RWPE2 (cell line): ENCODE measurements around the gene ZSCAN10.

Source experiments
- ATAC-seq: fragments of 200-7000 bp; cut with Tn5 transposase; 3 replicates; pipeline ENCODE4 v1.9.1; 2021; ENCODE audit warnings: low read depth
- DNase-seq: peaks from one replicate; pipeline ENCODE4 v3.0.0-alpha.2; 2020; ENCODE audit warnings: low spot score
- H3K27ac ChIP-seq: fragments of 450-650 bp; 2 replicates; pipeline ENCODE4 v1.5.1; 2017; ENCODE audit warnings: mild to moderate bottlenecking; ENCODE audit not compliant: poor library complexity, severe bottlenecking
- H3K27me3 ChIP-seq: fragments of 250-450 bp; sonication (Bioruptor Pico); 2 replicates; pipeline ENCODE4 v1.5.1; 2021; ENCODE audit warnings: mild to moderate bottlenecking, moderate library complexity; ENCODE audit not compliant: insufficient read depth, poor library complexity, severe bottlenecking
- H3K36me3 ChIP-seq: fragments of 250-450 bp; sonication (Bioruptor Pico); 2 replicates; pipeline ENCODE4 v1.5.1; 2020; ENCODE audit warnings: low read depth, mild to moderate bottlenecking, moderate library complexity
- H3K4me1 ChIP-seq: fragments of 250-450 bp; sonication (Bioruptor Pico); 2 replicates; pipeline ENCODE4 v1.5.1; 2021; ENCODE audit warnings: mild to moderate bottlenecking, moderate library complexity; ENCODE audit not compliant: insufficient read depth, poor library complexity, severe bottlenecking
- H3K4me3 ChIP-seq: fragments of 250-450 bp; sonication (Bioruptor Pico); 2 replicates; pipeline ENCODE4 v1.5.1; 2021; ENCODE audit warnings: mild to moderate bottlenecking, moderate library complexity; ENCODE audit not compliant: severe bottlenecking
- H3K9me3 ChIP-seq: fragments of 250-450 bp; sonication (Bioruptor Pico); 2 replicates; pipeline ENCODE4 v1.5.1; 2021; ENCODE audit warnings: mild to moderate bottlenecking, moderate library complexity; ENCODE audit not compliant: severe bottlenecking
- TF ChIP-seq, protein P1 (sequence below): fragments of 450-650 bp; IDR thresholded peaks from one replicate; pipeline ENCODE4 v1.5.1; 2017; ENCODE audit warnings: mild to moderate bottlenecking, moderate library complexity; ENCODE audit not compliant: poor library complexity, severe bottlenecking

The ZSCAN10 gene

DNA sequence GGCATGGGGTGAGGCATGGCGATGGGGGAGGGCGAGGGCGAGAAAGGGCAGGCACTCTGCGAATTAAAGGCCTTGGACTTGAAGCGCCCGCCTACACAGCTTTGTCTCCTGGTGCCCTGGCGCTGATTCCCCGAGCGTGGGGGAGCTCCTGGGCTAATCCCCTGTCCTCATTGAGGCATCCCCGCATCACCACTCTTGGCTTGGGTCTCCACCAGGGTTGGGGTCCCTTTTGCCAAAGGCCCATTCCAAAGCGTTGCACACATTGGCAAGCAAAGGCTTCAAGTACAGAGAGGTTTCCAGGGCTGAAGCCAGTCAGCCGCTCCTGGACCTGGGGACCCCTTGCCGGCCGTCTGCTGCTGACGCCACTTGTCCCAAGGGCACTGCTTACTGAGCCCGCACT lies 21.3 kb upstream of the ZSCAN10 start:
- Histone ChIP-seq H3K27ac (no peak overlapping the region), H3K4me3 (no peak overlapping the region), H3K36me3 (peaks cover 18% of the 10 kb centered on the region), H3K9me3 (no peaks in the 10 kb centered on the region), H3K27me3 (no peaks in the 10 kb centered on the region), H3K4me1 (no peaks in the 10 kb centered on the region)
- no peak for ATAC-seq
- no peak for DNase-seq
- TF ChIP-seq, protein P1, sequence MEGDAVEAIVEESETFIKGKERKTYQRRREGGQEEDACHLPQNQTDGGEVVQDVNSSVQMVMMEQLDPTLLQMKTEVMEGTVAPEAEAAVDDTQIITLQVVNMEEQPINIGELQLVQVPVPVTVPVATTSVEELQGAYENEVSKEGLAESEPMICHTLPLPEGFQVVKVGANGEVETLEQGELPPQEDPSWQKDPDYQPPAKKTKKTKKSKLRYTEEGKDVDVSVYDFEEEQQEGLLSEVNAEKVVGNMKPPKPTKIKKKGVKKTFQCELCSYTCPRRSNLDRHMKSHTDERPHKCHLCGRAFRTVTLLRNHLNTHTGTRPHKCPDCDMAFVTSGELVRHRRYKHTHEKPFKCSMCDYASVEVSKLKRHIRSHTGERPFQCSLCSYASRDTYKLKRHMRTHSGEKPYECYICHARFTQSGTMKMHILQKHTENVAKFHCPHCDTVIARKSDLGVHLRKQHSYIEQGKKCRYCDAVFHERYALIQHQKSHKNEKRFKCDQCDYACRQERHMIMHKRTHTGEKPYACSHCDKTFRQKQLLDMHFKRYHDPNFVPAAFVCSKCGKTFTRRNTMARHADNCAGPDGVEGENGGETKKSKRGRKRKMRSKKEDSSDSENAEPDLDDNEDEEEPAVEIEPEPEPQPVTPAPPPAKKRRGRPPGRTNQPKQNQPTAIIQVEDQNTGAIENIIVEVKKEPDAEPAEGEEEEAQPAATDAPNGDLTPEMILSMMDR = no peak

DNA sequence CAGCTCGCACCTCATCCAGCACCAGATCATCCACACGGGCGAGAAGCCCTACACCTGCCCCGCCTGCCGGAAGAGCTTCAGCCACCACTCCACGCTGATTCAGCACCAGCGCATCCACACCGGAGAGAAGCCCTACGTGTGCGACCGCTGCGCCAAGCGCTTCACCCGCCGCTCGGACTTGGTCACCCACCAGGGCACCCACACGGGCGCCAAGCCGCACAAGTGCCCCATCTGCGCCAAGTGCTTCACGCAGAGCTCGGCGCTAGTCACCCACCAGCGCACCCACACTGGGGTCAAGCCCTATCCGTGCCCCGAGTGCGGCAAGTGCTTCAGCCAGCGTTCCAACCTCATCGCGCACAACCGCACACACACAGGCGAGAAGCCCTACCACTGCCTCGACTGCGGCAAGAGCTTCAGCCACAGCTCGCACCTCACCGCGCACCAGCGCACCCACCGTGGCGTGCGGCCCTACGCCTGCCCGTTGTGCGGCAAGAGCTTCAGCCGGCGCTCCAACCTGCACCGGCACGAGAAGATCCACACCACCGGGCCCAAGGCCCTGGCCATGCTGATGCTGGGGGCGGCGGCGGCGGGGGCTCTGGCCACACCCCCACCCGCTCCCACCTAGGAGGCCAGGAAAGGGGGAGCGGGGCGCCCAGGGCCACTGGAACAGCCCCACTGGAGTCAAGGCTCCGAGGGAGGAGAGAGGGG lies 20.8 kb upstream of the ZSCAN10 start:
- H3K27me3 ChIP-seq = no peaks in the 10 kb centered on the region
- no peak for DNase-seq

DNA sequence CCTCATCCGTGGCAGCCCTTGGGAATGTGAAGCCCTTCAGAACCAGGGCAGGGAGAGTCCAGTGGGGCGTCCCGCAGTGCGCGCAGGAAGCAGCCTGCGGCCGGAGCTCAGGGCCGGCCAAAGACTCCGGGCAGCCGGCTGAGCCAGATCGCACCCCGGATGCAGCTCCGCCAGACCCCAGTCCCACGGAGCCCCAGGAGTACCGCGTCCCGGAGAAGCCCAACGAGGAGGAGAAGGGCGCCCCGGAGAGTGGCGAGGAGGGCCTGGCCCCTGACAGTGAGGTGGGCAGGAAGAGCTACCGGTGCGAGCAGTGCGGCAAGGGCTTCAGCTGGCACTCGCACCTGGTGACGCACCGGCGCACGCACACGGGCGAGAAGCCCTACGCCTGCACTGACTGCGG lies 20.2 kb upstream of the ZSCAN10 start:
- H3K4me3 ChIP-seq = no peak overlapping the region
- no peaks in the 10 kb centered on the region for H3K27me3 ChIP-seq
- H3K36me3 ChIP-seq = peaks cover 30% of the 10 kb centered on the region
- DNase-seq = no peak
- H3K9me3 ChIP-seq = no peaks in the 10 kb centered on the region
- ATAC-seq = no peak
- H3K27ac ChIP-seq = no peak overlapping the region
- TF ChIP-seq, protein P1 = no peak
- H3K4me1 ChIP-seq = no peaks in the 10 kb centered on the region

More for the DNA sequence above, 20.8 kb upstream of the ZSCAN10 start:
- Histone ChIP-seq H3K27ac (no peak overlapping the region), H3K36me3 (peaks cover 24% of the 10 kb centered on the region), H3K4me3 (no peak overlapping the region), H3K4me1 (no peaks in the 10 kb centered on the region), H3K9me3 (no peaks in the 10 kb centered on the region)
- no peak for ATAC-seq
- TF ChIP-seq, protein P1 = no peak

DNA sequence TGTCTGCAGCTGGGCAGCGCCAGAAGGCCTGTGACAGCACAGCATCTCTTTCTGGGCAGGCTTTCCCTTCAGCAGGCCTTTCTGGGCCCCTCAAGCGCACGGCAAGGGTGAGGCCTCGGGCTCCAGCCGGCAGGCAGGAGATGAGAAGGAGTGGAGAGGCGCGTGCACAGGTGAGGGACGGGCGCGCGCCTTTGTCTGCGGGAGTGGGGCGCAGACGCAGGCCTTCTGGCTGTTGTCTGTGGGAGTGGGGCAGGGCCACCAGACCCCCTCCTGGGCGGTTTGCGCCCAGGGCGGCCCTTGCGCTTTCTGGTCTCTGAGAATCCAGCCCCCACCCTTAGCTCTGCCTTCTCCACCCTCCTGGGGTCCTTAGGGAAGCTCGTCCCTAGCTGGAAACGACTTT lies 19.8 kb upstream of the ZSCAN10 start:
- DNase-seq (no peak), ATAC-seq (no peak)
- TF ChIP-seq, protein P1 = no peak
- Histone ChIP-seq H3K27ac (no peak overlapping the region), H3K4me3 (no peak overlapping the region), H3K36me3 (peaks cover 32% of the 10 kb centered on the region), H3K4me1 (no peaks in the 10 kb centered on the region), H3K9me3 (no peaks in the 10 kb centered on the region), H3K27me3 (no peaks in the 10 kb centered on the region)

DNA sequence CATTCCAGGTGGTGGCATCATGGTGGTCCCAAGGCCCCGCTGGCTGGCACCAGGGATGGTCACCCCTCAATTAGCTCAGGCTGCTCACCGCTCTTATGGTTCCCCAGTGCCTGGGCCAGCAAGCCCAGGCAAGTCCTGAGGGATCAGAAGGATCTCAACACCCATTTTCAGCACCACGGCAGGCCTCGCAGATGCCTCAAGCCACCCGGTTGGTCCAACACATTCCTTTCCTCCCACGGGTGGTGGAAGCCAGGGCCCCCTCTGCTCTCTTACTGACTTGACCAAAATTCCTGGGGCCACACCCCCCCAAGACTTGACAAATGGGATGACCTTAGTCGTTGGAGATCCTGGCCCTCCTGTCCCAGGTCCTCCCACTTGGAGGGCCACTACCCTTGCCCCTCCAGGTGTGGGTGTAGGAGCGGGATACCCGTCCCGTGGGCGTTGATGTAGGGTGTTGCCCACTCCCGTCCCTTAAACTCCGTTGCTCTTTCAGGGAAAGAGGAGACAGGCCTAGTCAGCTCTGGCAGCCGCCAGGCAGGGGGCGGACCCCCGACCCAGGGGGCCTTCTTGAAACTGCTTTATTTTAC lies 19.2 kb upstream of the ZSCAN10 start:
- TF ChIP-seq, protein P1 = no peak
- Histone ChIP-seq H3K4me3 (no peak overlapping the region), H3K36me3 (peaks cover 32% of the 10 kb centered on the region), H3K27ac (no peak overlapping the region), H3K27me3 (no peaks in the 10 kb centered on the region), H3K4me1 (no peaks in the 10 kb centered on the region), H3K9me3 (no peaks in the 10 kb centered on the region)
- no peak for ATAC-seq
- DNase-seq = no peak
